HG03354 (cell line): Measurements from ENCODE around the gene TP63.

Experiments used
- ATAC-seq: cut with Tn5 transposase; IDR thresholded peaks from one replicate; pipeline ENCODE4 v1.9.1; 2021; ENCODE audit warnings: mild to moderate bottlenecking; ENCODE audit not compliant: unreplicated experiment, poor library complexity, severe bottlenecking

Gene TP63

GRCh38 chr3:189942948-189943347, 311.8 kb downstream of the TP63 start:
- ATAC-seq, result no peak

GRCh38 chr3:189944285-189945145, 313.3 kb downstream of the TP63 start:
- ATAC-seq, result no peak

DNA sequence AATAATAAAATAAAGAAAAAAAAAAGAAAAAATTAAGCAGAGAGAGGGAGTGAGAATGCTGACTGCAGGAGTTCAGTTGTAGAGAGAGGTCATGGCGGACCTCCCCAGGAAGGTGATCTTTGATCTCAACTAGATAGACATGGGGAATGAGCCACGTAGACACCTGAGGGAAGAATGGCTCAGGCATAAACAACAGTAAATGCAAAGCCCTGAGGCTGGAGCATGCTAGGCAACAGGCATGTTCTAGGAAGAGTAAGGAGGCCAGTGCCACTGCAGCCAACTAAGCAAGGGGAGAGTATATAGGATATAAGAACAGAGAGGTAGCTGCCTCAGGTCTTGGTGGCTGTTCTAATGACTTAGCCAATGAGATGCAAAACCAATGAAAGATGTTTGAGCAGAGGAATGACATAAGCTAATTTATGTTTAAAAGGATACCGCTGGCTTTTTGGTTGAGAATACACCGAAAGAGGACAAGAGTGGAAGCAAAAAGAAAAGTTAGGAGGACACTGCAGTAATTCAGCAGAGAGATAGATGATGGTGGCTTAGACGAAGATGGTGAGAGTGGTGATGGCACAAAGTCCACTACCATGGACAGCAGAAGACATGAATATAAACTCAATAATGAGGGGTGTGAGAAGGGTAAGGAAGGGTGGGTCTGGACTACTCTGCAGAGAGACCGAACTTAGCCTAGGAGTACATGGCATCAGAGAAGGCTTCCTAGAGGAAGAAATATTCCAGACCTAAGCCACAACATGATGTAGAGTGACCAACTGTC, 314.9 kb downstream of the TP63 start:
- ATAC-seq, result no peak
